ENCODE data around the gene ZNF331. TPM values are rescaled to one million over a fixed set of nuclear protein-coding genes. Genes with fewer than 3 reads are reported as not detected.

ZNF331 gene
- total RNA-seq, 2 experiments from 2014 or later = 20.8 to 23.1 TPM

DNA sequence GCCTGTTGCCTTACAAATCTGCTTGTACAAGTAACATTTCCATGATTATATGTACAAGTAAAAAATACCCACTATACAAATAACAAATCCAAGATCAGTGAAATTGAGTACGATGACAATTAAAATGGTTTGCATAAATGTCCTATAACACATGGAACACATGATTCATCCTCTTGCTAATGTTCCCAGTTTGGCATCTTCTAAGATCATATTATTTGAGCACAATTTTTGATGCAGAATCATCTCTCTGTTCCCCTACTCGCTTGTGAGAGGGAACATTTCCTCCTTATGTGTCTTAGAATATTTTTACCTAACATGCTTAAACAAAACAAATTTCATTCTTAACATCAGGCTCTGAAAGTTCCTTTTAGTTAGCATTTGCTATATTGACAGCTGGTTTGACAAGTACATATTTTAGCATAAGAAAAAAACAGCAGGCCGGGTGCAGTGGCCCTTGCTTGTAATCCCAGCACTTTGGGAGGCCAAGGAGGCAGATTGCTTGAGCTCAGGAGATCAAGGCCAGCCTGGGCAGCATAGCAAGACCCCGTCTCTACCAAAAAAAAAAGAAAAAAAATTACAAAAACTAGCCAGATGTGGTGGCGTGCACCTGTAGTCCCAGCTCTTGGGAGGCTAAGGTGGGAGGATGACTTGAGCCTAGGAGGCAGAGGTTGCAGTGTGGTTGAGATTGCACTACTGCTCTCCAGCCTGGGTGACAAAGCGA is 14.2 kb downstream of the ZNF331 start:
- intact Hi-C loops (cut with micrococcal nuclease) = loop anchor here (5.0 kb wide), 1 partner anchor 120 kb away; the partner anchor contains the start of gene ZNF761
- Mint-ChIP-seq H3K27me3 (no peaks in the 10 kb centered on the region), H3K27ac (no peak overlapping the region), H3K36me3 (peaks cover 47% of the 10 kb centered on the region), H3K4me3 (no peak overlapping the region), H3K4me1 (ENCODE audit: low read depth) (peaks cover 31% of the 10 kb centered on the region), H3K9me3 (peaks cover 4% of the 10 kb centered on the region)
- CTCF ChIA-PET = no interaction called here
- no peak for DNase-seq
- POLR2A ChIA-PET = no interaction called here

DNA sequence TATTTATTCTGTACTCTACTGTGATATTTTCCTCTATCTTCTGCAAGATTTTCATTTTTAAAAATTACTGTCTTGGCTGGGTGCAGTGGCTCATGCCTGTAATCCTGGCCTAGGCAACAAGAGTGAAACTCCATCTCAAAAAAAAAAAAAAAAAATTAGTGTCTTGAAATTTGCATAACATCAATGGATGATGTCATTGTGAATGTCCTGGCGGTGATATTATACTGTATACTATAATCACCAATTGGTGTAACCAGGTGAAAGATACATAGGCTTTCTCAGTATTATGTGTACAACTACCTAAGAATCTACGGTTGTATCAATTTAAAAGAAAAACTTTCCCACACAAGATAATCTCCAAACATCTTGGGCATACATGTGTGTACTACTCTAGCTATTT is 15.2 kb downstream of the ZNF331 start:
- intact Hi-C loops (cut with micrococcal nuclease) = loop anchor here (1.0 to 5.0 kb wide), 2 partner anchors 15 to 121 kb away; partner anchors contain the start of genes ZNF331 and ZNF761
- Mint-ChIP-seq H3K4me3 (peak overlapping the region; percentile 83), H3K27me3 (no peaks in the 10 kb centered on the region), H3K9me3 (peaks cover 4% of the 10 kb centered on the region), H3K4me1 (ENCODE audit: low read depth) (peaks cover 27% of the 10 kb centered on the region), H3K27ac (peak overlapping the region; percentile 84), H3K36me3 (peaks cover 49% of the 10 kb centered on the region)
- ChIA-PET CTCF (no interaction called here), POLR2A (interaction anchor here (0.6 kb wide), 1 partner anchor 16 kb away, joined by 5 read pairs; no protein-coding TSS in a partner anchor)
- DNase-seq = no peak

DNA sequence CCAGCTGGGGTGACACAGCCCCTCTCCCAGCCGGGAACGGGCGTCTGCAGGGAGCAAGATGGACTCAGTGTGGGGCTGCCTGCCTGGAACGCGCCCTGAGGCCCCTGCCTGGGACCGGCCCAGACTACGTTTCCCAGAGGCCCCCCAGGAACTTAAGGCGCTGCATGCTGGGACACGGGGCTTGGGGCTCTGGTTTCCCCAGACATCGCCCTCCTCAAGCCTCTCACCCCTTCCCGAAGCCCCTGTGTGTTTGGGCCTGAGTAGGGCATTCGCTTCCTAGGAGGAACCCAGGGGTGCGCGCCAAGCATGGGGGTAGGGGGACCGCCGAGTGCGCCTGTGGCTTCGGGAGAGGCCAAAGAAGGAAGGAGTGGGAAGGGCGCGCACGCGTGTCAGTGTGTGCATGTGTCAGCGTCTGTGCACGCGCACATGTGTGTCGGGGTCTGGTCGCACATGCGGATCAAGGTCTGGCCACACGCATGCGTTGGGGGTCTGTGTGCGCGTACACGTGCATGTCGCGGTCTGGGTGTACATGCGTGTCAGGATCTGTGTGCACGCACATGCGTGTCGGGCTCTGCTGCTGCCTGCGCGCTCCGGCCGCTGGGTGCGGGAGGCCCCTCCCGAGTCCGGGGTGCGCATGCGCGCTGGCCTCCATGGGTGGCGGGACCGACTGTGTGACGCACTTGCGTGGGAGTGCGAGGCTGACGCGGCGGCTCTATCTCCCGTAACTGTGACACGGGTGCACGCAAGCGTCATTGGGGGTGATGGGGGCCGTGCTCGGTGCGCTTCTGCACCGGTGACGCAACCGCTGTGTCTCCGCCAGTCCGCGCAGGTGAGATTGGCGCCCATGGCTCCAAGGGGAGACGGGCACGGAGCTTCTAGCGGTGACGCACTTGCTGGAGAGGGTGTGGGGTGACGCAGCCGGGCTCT is 16.2 kb downstream of the ZNF331 start:
- ChIA-PET POLR2A (interaction anchor here (1.1 kb wide), 1 partner anchor 33 kb away, joined by 7 read pairs; no protein-coding TSS in a partner anchor), CTCF (no interaction called here)
- H3K4me3 Mint-ChIP-seq = peak overlapping the region; percentile 83

DNA sequence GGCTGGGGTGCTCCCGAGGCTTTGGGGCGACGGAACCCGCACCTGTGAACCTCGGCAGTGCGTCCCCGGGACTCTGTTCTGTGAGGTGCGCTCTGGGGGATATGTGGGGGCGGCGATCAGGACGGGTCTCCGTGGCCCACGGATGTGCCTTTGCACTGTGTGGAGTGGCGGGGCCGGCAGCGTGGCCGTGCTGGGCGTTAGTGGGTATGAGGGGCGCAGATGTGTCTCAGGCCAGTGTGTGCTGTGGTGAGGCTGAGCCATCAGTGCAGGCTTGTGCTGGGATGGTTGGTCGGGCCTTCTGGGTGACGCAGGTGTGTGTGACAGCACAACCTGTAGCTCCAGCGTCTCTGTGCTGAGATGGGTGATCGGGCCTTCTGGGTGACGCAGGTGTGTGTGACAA is 16.9 kb downstream of the ZNF331 start:
- Mint-ChIP-seq H3K9me3 (no peaks in the 10 kb centered on the region), H3K27me3 (no peaks in the 10 kb centered on the region), H3K4me1 (ENCODE audit: low read depth) (peaks cover 20% of the 10 kb centered on the region), H3K36me3 (peaks cover 52% of the 10 kb centered on the region), H3K4me3 (peak overlapping the region; percentile 83), H3K27ac (peak overlapping the region; percentile 95)
- DNase-seq = no peak
- POLR2A ChIA-PET = interaction anchor here (1.1 kb wide), 1 partner anchor 34 kb away, joined by 7 read pairs; no protein-coding TSS in a partner anchor
- intact Hi-C loops (cut with micrococcal nuclease) = loop anchor here (5.0 kb wide), 1 partner anchor 123 kb away; the partner anchor contains the start of gene ZNF761
- CTCF ChIA-PET = no interaction called here

More for the DNA sequence above, 16.2 kb downstream of the ZNF331 start:
- Mint-ChIP-seq H3K4me1 (ENCODE audit: low read depth) (peaks cover 25% of the 10 kb centered on the region), H3K27ac (peak overlapping the region; percentile 95), H3K27me3 (no peaks in the 10 kb centered on the region), H3K36me3 (peaks cover 51% of the 10 kb centered on the region), H3K9me3 (peaks cover 1% of the 10 kb centered on the region)
- DNase-seq = peak; percentile 95
- intact Hi-C loops (cut with micrococcal nuclease) = loop anchor here (1.0 to 5.0 kb wide), 2 partner anchors 16 to 122 kb away; partner anchors contain the start of genes ZNF331 and ZNF761

DNA sequence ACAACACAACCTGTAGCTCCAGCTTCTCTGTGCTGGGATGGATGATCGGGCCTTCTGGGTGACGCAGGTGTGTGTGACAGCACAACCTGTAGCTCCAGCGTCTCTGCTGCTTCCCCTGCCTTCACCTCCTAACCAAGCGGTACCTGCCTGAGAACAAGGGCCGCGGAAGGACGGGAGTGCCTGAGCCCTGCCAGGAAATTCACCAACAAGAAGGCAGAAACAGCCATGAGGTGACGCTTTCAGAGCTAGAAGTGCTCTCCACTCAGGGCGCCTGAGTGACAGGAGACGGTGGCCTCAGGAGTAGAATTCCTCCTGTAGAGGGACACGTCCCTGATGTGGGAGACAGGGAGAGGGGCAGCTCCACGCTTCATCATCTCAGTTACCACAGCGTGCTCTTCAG is 17.4 kb downstream of the ZNF331 start:
- intact Hi-C loops (cut with micrococcal nuclease) = no loop called here
- ChIA-PET POLR2A (interaction anchor here (0.7 to 1.1 kb wide), 2 partner anchors 11 to 35 kb away, joined by 5 to 7 read pairs; no protein-coding TSS in a partner anchor), CTCF (no interaction called here)
- Mint-ChIP-seq H3K27ac (peak overlapping the region; percentile 95), H3K9me3 (no peaks in the 10 kb centered on the region), H3K4me1 (ENCODE audit: low read depth) (peaks cover 19% of the 10 kb centered on the region), H3K4me3 (peak overlapping the region; percentile 83), H3K36me3 (peaks cover 53% of the 10 kb centered on the region), H3K27me3 (no peaks in the 10 kb centered on the region)
- no peak for DNase-seq

DNA sequence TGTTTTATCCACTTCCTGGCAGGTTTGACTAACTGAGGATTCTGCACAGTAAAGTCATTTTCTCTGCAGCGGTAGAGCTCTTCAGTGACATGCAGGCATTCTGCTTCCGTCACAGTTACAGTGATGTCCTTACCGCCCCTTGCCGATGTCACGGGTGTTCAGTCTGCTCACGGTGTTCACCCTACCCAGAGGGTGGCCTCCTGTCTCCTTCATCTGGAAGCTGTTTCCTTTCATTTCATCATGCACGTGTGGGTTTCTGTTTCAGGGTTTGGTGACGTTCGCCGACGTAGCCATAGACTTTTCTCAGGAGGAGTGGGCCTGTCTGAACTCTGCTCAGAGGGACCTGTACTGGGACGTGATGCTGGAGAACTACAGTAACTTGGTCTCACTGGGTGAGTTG is 33.4 kb downstream of the ZNF331 start:
- no peaks in the 10 kb centered on the region for H3K27me3 Mint-ChIP-seq
- H3K9me3 Mint-ChIP-seq = peaks cover 41% of the 10 kb centered on the region
- H3K36me3 Mint-ChIP-seq = peaks cover 83% of the 10 kb centered on the region
- H3K4me3 Mint-ChIP-seq = no peak overlapping the region
- CTCF ChIA-PET = no interaction called here
- no peak for DNase-seq
- POLR2A ChIA-PET = no interaction called here
- intact Hi-C loops (cut with micrococcal nuclease) = no loop called here
- no peak overlapping the region for H3K27ac Mint-ChIP-seq
- no peaks in the 10 kb centered on the region for H3K4me1 Mint-ChIP-seq (ENCODE audit: low read depth)

DNA sequence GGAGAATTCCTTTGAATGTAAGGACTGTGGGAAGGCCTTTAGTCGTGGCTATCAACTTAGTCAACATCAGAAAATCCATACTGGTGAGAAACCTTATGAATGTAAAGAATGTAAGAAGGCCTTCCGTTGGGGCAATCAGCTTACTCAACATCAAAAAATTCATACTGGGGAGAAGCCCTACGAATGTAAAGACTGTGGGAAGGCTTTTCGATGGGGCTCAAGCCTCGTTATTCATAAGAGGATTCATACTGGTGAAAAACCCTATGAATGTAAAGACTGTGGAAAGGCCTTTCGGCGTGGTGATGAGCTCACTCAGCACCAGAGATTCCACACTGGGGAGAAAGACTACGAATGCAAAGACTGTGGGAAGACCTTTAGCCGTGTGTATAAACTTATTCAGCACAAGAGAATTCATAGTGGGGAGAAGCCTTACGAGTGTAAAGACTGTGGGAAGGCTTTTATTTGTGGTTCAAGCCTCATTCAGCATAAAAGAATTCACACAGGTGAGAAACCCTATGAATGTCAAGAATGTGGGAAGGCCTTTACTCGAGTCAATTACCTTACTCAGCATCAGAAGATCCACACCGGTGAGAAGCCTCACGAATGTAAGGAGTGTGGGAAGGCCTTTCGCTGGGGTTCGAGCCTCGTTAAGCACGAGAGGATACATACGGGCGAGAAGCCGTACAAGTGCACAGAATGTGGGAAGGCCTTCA is 39.2 kb downstream of the ZNF331 start:
- H3K4me3 Mint-ChIP-seq = no peak overlapping the region
- no peaks in the 10 kb centered on the region for H3K4me1 Mint-ChIP-seq (ENCODE audit: low read depth)
- ChIA-PET POLR2A (no interaction called here), CTCF (no interaction called here)
- no peaks in the 10 kb centered on the region for H3K27me3 Mint-ChIP-seq
- DNase-seq = no peak
- peaks cover 73% of the 10 kb centered on the region for H3K9me3 Mint-ChIP-seq
- intact Hi-C loops (cut with micrococcal nuclease) = no loop called here
- peaks cover 82% of the 10 kb centered on the region for H3K36me3 Mint-ChIP-seq
- H3K27ac Mint-ChIP-seq = no peak overlapping the region

DNA sequence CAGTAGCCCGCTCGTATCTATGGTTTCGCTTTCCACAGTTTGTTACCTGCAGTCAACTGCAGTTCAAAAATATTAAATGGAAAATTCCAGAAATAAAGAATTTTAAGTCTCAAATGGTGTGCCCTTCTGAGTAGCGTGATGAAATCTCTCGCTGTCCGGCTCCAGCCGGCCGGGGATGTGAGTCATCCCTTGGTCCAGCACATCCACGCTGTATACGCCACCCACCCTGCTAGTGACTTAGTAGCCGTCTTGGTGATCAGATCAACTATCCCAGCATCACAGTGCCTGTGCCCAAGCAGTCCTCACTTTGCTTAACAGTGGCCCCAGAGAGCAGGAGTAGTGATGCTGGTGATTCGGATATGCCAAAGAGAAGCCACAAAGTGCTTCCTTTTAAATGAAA is 40.0 kb downstream of the ZNF331 start:
- no peak overlapping the region for H3K4me3 Mint-ChIP-seq
- no peak for DNase-seq
- ChIA-PET POLR2A (no interaction called here), CTCF (no interaction called here)
- peaks cover 76% of the 10 kb centered on the region for H3K36me3 Mint-ChIP-seq
- H3K27ac Mint-ChIP-seq = no peak overlapping the region
- no peaks in the 10 kb centered on the region for H3K4me1 Mint-ChIP-seq (ENCODE audit: low read depth)
- no peaks in the 10 kb centered on the region for H3K27me3 Mint-ChIP-seq
- intact Hi-C loops (cut with micrococcal nuclease) = no loop called here
- peaks cover 69% of the 10 kb centered on the region for H3K9me3 Mint-ChIP-seq

DNA sequence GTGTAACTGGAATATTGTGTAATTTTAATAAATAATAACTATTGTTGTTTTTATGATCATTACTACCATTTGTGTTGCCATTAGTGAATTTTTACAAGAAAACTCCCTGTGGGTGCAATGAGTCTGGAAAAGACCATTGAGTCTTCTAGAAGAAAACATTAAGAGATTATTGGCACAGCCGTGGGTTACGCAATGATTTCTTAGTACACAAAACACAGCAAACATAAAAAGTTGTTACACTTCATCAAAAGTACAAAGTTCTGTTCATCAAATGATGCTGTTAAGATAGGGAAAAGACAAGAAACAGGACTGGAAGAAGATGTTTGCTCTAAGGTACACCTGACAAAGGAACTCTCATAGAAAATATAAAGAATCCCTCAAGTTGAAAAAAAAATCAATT is 41.6 kb downstream of the ZNF331 start:
- H3K9me3 Mint-ChIP-seq = peaks cover 68% of the 10 kb centered on the region
- DNase-seq = no peak
- H3K4me3 Mint-ChIP-seq = no peak overlapping the region
- intact Hi-C loops (cut with micrococcal nuclease) = no loop called here
- CTCF ChIA-PET = no interaction called here
- no peaks in the 10 kb centered on the region for H3K4me1 Mint-ChIP-seq (ENCODE audit: low read depth)
- peaks cover 61% of the 10 kb centered on the region for H3K36me3 Mint-ChIP-seq
- no peak overlapping the region for H3K27ac Mint-ChIP-seq
- POLR2A ChIA-PET = no interaction called here
- no peaks in the 10 kb centered on the region for H3K27me3 Mint-ChIP-seq

DNA sequence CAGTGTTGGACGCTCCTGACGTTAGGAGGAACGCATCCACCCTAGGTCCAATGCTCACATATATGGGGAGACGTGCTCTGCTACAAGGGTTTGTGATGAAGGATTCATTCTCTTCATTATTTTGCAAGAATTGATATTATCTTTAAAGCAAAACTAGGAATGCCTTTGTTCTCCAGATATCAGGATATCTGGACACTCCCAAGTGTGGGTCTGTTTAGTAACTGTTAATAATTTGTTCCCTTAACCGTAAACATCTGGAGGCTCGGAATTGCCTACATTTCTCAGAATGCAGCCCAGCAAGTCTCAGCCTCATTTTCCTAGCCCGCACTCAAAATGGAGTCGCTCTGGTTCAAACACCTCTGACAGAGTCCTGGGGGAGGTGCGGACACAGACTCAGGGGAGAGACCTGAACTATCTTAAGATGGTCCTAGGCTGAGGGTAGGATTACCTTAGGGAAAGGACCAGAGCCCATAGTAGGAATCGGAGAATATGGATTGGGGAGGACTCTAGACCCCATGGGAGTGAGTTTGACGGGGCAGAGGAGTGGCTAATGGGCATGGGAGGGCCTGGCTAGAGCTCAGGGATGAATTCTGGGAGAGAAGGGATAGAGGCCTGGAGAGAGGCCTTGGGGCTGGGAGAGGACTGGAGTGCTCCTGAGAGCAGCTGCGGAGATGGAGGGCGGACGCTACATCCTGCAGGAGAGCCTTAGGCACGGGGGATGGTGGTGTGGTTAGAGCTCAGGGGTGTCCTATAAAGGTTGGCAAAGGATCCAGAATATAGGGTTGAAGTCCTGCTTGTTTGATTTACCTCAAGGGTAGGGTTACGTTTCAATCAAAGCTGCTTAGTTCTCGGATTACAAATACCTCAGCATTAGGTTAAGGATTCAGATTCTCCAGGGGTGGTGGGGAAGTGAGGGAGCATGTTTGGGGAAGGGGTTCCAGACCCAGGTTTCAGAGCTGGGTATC is 43.2 kb downstream of the ZNF331 start:
- Mint-ChIP-seq H3K4me1 (ENCODE audit: low read depth) (no peaks in the 10 kb centered on the region), H3K36me3 (peaks cover 45% of the 10 kb centered on the region), H3K27me3 (no peaks in the 10 kb centered on the region), H3K9me3 (peaks cover 59% of the 10 kb centered on the region), H3K4me3 (no peak overlapping the region), H3K27ac (no peak overlapping the region)
- ChIA-PET CTCF (no interaction called here), POLR2A (no interaction called here)
- no peak for DNase-seq
- intact Hi-C loops (cut with micrococcal nuclease) = no loop called here

DNA sequence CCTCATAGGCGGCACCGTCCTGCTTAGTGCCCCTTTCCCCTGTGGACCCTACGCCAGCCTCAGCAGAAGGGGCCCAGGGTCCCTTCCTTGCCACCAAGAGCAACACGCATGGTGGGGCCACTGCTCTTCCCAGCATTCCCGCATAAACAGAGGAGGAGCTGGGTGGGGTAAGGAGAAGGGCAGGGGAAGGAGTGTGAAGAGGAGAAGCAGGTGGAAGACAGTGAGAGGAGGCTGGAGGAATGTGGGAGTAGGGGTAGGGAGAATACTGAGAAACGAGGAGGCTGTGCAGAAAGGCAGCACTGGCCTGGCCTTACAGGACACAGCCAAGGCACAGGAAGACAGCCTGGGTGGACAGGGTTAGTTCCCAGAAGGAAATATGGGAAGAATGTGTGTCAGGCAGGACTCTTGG is 43.9 kb downstream of the ZNF331 start:
- CTCF ChIA-PET = no interaction called here
- no peak overlapping the region for H3K27ac Mint-ChIP-seq
- POLR2A ChIA-PET = no interaction called here
- intact Hi-C loops (cut with micrococcal nuclease) = no loop called here
- no peaks in the 10 kb centered on the region for H3K27me3 Mint-ChIP-seq
- no peak overlapping the region for H3K4me3 Mint-ChIP-seq
- DNase-seq = no peak
- no peaks in the 10 kb centered on the region for H3K4me1 Mint-ChIP-seq (ENCODE audit: low read depth)
- peaks cover 56% of the 10 kb centered on the region for H3K9me3 Mint-ChIP-seq
- peaks cover 41% of the 10 kb centered on the region for H3K36me3 Mint-ChIP-seq

All from activated CD4-positive, alpha-beta memory T cell treated with anti-CD3 and anti-CD28 coated beads for 36 hours (primary cell).